Parathyroid adenoma (tissue), 2 donors: ENCODE data around the gene MSI2.

Source experiments
- H2AFZ ChIP-seq: fragments of 300-600 bp; sonication (generic); one replicate; pipeline ENCODE4 v1.7.0; 2017; ENCODE audit warnings: antibody characterized with exemption, mild to moderate bottlenecking
- H3K27ac ChIP-seq: fragments of 300-600 bp; sonication (generic); one replicate; pipeline ENCODE4 v1.7.0; 2017
- H3K27me3 ChIP-seq: fragments of 300-600 bp; sonication (generic); one replicate; pipeline ENCODE4 v1.7.0; 2017; ENCODE audit warnings: low read length; ENCODE audit not compliant: control insufficient read depth, insufficient read depth
- H3K36me3 ChIP-seq: fragments of 300-600 bp; sonication (generic); one replicate; pipeline ENCODE4 v1.7.0; 2017; ENCODE audit warnings: low read length; ENCODE audit not compliant: control insufficient read depth, insufficient read depth
- H3K4me1 ChIP-seq: fragments of 300-600 bp; sonication (generic); one replicate; pipeline ENCODE4 v1.7.0; 2017; ENCODE audit warnings: control low read depth
- H3K4me2 ChIP-seq: fragments of 300-600 bp; sonication (generic); one replicate; pipeline ENCODE4 v1.7.0; 2017; ENCODE audit warnings: low read length
- H3K4me3 ChIP-seq: fragments of 300-600 bp; sonication (generic); one replicate; pipeline ENCODE4 v1.7.0; 2017; ENCODE audit warnings: low read depth, low read length
- H3K79me2 ChIP-seq: fragments of 300-600 bp; sonication (generic); one replicate; pipeline ENCODE4 v1.7.0; 2017; ENCODE audit warnings: control low read depth
- H3K9ac ChIP-seq: fragments of 300-600 bp; sonication (generic); one replicate; pipeline ENCODE4 v1.7.0; 2017; ENCODE audit warnings: mild to moderate bottlenecking
- H3K9me3 ChIP-seq: fragments of 300-600 bp; sonication (generic); one replicate; pipeline ENCODE4 v1.7.0; 2017; ENCODE audit warnings: low read length; ENCODE audit not compliant: control insufficient read depth
- TF ChIP-seq, protein P1 (sequence below): fragments of 300-600 bp; sonication (generic); IDR thresholded peaks from one replicate; pipeline ENCODE4 v1.7.0; 2017; ENCODE audit warnings: antibody characterized with exemption, mild to moderate bottlenecking
- donor health status: primary hyperparathyroidism.

Gene MSI2

DNA sequence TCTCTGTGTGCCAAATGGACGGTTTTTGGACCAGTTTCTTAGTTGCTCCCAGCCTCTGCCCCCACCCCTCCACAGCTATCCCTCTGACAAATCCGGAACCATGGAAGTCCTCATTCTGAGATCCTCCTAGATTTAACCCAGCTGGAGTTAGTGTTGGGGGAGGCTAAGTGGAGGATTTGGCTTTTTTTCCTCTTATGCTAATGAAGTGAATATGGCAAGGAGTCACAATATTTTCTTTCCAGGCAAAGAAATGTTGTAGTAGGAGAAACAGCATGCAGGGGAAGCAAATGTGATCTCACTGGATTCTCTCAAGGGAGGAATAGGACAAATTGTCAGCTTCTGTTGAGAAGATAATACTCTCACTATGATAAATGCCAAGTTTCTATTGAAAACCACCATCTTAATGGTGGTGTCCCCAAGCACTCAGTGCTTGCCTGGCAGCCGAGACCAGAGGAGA, 159.5 kb downstream of the MSI2 start:
- Histone ChIP-seq H3K27me3 (no peaks in the 10 kb centered on the region), H3K4me2 (no peak overlapping the region), H3K9ac (no peak overlapping the region), H3K27ac (peak overlapping the region; percentile 1), H3K4me1 (peaks cover 25% of the 10 kb centered on the region), H3K9me3 (no peaks in the 10 kb centered on the region), H3K79me2 (peaks cover 71% of the 10 kb centered on the region), H2AFZ (no peak overlapping the region), H3K4me3 (no peak overlapping the region), H3K36me3 (no peaks in the 10 kb centered on the region)
- TF ChIP-seq, protein P1, sequence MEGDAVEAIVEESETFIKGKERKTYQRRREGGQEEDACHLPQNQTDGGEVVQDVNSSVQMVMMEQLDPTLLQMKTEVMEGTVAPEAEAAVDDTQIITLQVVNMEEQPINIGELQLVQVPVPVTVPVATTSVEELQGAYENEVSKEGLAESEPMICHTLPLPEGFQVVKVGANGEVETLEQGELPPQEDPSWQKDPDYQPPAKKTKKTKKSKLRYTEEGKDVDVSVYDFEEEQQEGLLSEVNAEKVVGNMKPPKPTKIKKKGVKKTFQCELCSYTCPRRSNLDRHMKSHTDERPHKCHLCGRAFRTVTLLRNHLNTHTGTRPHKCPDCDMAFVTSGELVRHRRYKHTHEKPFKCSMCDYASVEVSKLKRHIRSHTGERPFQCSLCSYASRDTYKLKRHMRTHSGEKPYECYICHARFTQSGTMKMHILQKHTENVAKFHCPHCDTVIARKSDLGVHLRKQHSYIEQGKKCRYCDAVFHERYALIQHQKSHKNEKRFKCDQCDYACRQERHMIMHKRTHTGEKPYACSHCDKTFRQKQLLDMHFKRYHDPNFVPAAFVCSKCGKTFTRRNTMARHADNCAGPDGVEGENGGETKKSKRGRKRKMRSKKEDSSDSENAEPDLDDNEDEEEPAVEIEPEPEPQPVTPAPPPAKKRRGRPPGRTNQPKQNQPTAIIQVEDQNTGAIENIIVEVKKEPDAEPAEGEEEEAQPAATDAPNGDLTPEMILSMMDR, result no peak

DNA sequence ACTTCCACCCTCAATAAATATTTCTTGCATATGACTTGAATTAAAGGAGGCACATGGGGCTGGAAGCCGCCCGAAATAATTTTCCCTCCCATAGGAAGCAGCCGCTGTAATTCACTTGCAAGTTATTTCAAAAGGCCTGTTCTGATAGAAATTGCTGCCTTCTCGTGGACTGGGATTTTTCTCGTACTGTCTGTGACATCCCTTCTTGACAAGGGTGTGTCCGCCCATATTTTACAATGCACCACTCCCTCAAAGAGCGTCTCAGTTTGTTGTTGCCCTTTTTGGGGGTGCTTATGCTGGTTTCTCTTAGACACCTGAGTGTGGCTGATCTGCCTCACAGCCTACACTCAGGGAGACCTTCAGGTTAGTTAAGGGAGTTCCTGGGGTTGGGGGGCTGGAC, 160.0 kb downstream of the MSI2 start:
- Histone ChIP-seq H3K9me3 (no peaks in the 10 kb centered on the region), H3K4me2 (no peak overlapping the region), H3K79me2 (peaks cover 72% of the 10 kb centered on the region), H3K4me1 (peaks cover 25% of the 10 kb centered on the region), H3K36me3 (no peaks in the 10 kb centered on the region), H2AFZ (no peak overlapping the region), H3K9ac (no peak overlapping the region), H3K4me3 (no peak overlapping the region), H3K27ac (peak overlapping the region; percentile 3), H3K27me3 (no peaks in the 10 kb centered on the region)
- TF ChIP-seq, protein P1, result no peak

DNA sequence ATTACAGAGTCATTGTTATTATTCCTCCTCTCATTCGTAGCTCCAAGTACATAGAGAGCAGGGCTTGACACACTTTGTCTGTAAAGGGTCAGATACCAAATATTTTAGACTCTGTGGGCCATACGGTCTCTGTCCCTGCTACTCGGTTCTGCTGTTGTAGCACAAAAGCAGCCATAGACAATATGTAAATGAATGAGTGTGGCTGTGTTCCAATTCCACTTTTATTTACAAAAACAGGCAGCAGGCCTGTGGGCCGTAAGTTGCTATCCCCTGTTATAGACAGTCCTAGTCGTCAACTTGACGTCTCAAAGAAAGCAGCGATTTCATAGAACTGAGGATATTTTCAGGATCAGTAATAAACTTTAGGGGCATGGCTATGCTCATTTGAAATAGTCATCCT, 161.6 kb downstream of the MSI2 start:
- H3K9ac ChIP-seq, result no peak overlapping the region
- no peaks in the 10 kb centered on the region for H3K9me3 ChIP-seq
- H3K27ac ChIP-seq, result peak overlapping the region; percentile 3
- H3K4me2 ChIP-seq, result no peak overlapping the region
- H2AFZ ChIP-seq, result no peak overlapping the region
- H3K4me1 ChIP-seq, result peaks cover 25% of the 10 kb centered on the region
- no peaks in the 10 kb centered on the region for H3K36me3 ChIP-seq
- H3K79me2 ChIP-seq, result peaks cover 71% of the 10 kb centered on the region
- TF ChIP-seq, protein P1, result no peak
- no peaks in the 10 kb centered on the region for H3K27me3 ChIP-seq
- no peak overlapping the region for H3K4me3 ChIP-seq

DNA sequence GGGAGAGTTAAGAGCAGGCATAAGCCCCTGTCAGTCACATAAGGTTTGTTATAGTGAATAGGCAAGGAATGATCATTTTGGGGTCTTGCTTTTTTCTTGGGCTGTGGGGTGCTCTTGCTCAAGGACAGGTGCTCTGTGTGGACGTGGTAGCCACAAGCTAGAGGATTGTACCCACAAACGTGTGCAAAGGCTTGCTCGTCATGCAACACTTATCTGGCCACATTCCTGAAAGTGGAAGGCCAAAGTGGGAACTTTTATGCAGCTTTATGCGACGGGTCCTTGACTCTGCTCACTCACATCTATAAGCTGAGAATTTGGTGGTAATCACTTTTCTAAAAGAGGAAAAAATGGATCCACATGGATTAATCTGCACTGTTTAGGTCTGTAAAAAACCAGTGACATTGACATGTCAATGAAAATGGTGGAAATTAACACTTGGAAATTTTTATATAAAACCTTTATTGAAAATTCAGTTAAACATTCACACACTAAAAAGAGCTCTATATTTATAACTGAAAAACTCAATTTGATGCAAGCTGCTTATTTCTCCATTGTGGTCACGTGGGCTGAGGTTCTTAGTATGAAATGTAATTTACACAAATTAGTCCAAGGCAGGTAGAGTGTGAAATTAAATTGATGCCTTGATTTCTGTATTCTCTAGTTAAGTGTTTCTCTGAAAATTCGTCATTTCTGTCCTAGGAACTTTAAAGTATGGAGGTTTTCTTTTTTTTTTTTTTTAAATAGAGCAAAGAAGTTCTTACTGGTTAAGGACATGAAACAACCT, 162.3 kb downstream of the MSI2 start:
- no peak overlapping the region for H3K9ac ChIP-seq
- no peak overlapping the region for H2AFZ ChIP-seq
- no peaks in the 10 kb centered on the region for H3K27me3 ChIP-seq
- no peak overlapping the region for H3K4me2 ChIP-seq
- H3K9me3 ChIP-seq, result no peaks in the 10 kb centered on the region
- H3K4me3 ChIP-seq, result no peak overlapping the region
- peaks cover 76% of the 10 kb centered on the region for H3K79me2 ChIP-seq
- H3K4me1 ChIP-seq, result peaks cover 25% of the 10 kb centered on the region
- peak overlapping the region; percentile 3 for H3K27ac ChIP-seq
- no peaks in the 10 kb centered on the region for H3K36me3 ChIP-seq
- TF ChIP-seq, protein P1, result no peak
